NCI-H748 (cell line): ENCODE measurements around the gene HIGD1C.
"Not testable (repeated sequence)": the region's sequence is repeated elsewhere in the genome, so short reads cannot be mapped to it uniquely, and the experiment has no call there.

Source experiments
- DNase-seq: peaks from one replicate; lab custom pipeline; 2025; ENCODE audit not compliant: unreplicated experiment; lab: John Stamatoyannopoulos, UW

HIGD1C gene

DNA sequence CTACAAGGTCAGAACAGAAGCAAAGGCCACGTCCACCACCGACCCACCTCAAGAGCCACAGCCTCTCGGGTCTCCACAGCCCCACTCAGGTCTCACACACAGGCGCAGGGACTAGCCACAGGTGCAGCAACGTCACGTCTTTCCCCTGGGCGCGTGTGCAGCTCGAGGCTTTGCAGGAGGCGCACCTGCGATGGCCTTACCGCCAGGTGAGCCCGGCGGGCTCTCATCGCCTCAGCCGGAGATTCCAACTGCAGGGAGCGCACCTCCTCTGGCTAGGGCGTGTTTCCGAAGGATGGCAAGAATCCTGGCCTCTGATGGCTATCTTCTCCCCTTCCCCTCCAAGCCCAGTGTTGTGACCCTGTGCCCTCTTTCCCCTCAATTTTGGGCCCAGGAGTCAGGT lies at the start of gene HIGD1C:
Gene HIGD1C (plus strand): TSS at position 35 of the 400 bp plus-strand sequence. CDS start 1,455 bp downstream, outside the sequence.
- no peak for DNase-seq

DNA sequence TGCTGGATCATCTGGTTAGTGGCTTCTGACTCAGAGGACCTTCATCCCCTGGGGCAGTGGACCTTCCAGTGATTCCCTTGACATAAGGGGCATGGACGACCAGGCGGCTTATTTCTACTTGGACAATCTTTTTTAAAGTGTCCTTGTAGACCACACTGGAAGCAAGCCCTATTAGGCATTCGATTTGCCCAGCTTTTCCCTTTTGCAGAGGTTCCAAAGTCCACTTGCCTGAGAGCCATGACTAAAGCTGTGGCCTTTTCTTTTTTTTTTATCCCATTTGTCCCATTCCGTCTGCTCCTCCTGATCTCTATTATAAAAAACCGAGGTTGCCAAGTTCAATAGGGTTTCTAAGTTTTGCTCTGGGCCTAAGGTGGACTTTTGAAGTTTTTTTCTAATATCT lies 43.9 kb upstream of the HIGD1C start:
- not testable (repeated sequence) for DNase-seq

DNA sequence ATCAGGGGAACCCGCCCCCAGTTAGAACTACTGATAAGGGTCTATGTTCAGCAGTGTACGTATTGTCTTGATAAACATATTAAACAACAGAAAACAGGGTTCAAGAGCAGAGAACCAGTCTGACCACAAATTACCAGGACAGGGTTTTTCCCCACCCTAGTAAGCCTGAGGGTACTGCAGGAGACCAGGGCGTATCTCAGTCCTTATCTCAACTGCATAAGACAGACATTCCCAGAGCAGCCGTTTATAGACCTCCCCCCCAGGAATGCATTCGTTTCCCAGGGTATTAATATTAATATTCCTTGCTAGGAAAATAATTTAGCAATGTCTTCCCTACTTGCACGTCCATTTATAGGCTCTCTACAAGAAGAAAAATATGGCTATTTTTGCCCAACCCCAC lies 40.0 kb upstream of the HIGD1C start:
- DNase-seq = not testable (repeated sequence)

DNA sequence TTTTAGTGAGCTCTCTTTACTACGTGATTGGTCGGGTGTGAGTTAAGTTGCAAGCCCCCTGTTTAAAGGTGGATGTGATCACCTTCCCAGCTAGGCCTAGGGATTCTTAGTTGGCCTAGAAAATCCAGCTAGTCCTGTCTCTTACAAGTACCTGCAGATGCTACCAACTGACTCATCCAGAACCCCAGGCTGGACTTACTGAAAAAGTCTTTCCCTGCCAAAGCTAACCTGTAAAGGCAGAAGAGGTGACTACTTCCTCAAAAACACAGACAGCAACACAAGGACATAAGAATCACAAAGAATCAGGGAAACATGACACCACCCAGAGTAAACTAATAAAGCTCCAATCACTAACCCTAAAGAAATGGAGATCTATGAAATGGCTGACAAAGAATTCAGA lies 39.1 kb upstream of the HIGD1C start:
- DNase-seq = no peak

DNA sequence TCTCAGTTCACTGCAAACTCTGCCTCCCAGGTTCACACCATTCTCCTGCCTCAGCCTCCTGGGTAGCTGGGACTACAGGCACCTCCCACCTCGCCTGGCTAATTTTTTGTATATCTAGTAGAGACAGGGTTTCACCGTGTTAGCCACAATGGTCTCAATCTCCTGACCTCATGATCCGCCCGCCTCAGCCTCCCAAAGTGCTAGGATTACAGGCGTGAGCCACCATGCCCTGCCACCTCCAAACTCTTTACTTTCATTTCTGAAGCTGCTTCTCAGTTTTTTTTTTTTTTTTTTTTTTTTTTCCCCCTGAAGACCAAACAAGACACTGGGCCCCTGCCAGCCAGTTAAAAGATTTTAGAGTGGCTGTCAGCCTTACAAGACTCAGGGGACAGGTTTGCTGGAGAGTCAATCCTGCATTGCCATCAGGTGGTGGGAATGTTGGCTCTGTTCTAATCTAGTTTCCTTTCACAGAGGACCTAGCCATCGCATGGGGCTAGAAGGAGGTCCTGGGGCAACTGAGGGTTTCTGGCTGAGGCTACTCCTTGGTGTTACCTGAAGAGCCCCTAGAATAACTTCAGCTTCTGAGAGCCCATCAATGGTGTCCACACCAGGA lies 37.4 kb upstream of the HIGD1C start:
- no peak for DNase-seq

DNA sequence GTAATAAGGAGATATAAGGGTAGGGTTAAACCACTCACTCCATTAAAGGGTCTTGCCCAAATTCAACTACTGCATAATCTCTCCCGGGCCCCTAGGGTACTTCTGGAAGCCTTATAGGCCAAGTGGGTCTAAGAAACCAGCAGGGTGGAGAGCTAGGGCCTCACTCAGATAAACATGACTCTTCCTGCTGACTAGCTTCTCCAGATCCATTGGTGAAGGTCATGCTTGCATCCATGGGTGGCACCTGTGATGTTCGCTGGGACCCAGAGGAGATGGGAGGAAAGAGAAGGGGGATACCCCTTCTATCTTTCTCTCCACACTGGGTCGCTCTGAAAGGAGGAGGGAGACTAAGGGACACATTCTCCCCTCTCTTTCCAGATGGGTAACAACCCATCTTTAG lies 36.1 kb upstream of the HIGD1C start:
- DNase-seq = no peak

DNA sequence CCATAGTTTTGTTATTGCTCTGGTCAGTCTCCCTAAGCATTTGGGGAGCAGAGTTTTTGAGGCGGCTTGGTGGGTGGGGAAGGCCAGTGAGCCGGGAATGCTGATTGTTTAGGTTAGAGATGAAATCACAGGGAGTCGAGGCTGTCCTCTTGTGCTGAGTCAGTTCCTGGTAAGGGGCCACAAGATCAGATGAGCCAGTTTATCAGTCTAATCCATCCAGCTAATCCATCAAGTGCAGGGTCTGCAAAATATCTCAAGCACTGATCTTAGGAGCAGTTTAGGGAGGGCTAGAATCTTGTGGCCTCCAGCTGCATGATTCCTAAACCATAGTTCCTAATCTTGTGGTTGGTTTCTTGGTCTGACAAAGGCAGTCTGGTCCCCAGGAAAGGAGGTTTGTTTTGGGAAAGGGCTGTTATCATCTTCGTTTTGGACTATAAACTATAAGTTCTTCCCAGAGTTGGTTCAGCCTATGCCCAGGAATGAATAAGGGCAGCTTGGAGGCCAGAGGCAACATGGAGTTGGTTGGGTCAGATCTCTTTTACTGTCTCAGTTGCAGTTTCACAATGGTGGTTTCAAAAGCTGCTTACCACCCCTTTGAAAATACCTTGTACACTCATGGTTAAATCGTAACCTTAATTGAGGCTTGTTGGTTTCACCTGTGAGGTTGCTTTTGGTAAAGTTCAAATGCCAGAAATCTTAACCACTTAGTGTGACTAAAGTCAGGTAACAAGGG lies 33.6 kb upstream of the HIGD1C start:
- DNase-seq = no peak

DNA sequence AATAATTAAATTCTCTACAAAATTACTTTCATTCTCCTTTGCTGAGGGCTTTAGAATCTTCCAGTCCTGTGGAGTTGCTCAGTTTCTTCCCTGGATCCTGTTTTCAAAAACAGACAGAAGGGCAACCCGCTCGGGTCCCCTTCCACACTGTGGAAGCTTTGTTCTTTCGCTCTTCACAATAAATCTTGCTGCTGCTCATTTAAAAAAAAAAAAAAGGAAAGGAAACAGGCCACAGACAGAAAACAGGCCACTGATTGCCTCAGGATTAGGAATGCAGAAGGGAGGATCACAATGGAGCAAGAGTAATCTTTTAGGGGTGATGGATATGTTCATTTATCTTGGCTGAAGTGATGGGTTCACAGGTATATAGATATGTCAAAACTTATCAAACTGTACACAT lies 29.5 kb upstream of the HIGD1C start:
- no peak for DNase-seq

DNA sequence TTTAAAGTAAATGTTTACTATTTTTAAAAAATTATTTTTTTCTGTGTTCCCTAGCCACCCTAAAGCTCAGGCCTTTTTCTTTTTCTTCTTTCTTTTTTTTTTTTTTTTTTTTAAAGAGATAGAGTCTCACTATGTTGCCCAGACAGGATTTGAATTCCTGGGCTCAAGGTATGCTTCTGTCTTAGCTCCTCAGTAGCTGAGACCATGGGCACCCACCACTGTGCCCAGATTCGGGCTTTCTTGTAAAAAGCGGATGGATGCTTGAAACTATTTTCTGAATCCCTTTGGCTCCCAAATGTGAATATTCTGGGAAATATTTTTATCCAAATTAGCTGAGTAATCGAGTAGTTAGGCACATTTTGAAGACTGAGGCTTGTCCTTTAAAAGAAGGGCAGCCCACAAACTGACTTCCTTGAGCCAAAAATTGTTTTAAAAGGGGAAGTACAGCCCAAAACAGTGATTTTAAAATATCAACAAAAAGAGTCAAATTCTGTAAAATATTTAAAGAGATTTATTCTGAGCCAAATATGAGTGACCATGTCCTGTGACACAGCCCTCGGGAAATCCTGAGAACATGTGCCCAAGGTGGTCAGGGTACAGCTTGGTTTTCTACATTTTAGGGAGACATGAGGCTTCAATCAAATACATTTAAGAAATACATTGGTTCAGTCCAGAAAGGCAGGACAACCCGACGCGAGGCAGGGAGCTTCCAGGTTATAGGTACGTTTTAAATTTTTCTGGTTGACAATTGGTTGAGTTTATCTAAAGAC lies 28.8 kb upstream of the HIGD1C start:
- DNase-seq = no peak

DNA sequence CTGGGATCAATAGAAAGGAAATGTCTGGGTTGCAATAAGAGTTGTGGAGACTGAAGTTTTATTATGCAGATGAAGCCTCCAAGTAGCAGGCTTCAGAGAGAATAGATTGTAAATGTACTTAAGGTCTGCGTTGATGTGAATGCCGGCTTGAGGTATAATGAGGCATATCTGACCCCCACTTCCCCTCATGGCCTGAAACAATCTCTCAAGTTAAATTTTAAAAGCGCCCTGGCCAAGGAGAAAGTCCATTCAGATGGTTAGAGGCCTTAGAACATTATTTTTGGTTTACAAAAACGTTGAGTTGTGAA lies 28.3 kb upstream of the HIGD1C start:
- DNase-seq = no peak

DNA sequence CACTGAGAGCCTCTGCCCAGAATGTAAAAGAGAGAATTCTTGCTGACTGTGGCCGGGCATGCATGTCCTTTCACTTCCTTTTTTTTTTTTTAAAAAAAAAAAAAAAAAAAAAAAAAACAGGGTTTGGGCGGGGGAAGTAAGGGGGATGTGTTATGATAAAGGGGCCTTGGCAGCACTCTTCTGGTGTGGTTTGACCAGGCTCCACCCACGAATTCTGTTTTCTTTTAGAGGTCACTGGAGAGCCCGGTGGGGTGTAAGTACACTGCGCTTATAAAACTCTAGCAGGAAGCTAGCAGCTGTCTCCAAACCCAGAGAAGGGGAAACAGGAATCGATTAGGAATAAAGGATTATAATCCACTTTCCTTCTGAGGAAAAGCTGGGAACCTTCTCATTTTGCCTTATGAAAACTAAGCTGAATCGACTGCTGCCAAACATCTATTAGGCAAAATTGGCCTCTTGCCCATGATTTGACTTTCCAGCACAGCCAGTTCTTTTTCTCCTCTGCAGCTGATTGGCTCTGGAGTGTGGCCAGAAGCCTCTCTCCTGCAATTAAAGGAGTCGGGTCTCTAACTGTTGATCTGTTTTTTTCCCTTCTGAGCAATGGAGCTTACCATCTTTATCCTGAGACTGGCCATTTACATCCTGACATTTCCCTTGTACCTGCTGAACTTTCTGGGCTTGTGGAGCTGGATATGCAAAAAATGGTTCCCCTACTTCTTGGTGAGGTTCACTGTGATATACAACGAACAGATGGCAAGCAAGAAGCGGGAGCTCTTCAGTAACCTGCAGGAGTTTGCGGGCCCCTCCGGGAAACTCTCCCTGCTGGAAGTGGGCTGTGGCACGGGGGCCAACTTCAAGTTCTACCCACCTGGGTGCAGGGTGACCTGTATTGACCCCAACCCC lies 27.7 kb upstream of the HIGD1C start:
- peak; percentile 93 for DNase-seq

DNA sequence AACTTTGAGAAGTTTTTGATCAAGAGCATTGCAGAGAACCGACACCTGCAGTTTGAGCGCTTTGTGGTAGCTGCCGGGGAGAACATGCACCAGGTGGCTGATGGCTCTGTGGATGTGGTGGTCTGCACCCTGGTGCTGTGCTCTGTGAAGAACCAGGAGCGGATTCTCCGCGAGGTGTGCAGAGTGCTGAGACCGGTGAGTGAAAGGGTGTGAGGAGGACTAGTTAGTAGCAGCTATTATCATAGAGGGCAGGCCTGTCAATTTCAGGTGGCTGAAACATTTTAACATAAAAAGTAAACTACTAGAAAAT lies 27.0 kb upstream of the HIGD1C start:
- DNase-seq = peak; percentile 77

DNA sequence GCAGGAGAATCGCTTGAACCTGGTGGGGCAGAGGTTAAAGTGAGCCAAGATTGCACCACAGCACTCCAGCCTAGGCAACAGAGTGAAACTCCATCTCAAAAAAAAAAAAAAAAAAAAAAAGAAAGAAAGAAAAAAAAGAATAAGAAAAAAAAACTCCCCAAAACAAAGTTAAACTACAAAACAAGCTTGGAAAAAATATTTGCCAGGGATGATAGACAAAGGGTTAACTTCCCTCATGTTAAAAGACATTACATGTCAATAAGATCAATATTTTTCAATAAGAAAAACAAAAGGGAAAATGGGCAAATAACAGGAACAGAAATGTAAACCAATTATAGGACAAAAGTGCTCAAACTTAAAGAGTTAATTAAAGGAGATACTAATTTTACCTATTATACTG lies 26.4 kb upstream of the HIGD1C start:
- DNase-seq = no peak

DNA sequence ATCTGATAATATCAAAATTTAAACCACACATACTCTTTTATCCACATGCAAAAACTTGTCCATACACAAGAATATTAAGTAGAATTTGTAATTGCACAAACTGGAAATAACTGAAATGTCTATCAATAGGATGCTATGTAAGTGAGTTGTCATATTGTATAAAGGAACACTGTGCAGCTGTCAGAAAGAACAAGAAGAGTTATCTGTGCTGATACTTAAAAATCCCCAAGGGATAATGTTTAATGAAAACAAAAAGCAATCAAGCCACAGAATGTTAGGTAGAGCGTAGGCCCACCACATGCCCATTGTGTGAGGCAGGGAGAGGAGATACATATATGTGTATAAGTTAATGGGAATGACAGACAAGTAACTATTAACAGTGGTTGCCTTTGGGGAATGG lies 25.9 kb upstream of the HIGD1C start:
- peak; percentile 6 for DNase-seq

DNA sequence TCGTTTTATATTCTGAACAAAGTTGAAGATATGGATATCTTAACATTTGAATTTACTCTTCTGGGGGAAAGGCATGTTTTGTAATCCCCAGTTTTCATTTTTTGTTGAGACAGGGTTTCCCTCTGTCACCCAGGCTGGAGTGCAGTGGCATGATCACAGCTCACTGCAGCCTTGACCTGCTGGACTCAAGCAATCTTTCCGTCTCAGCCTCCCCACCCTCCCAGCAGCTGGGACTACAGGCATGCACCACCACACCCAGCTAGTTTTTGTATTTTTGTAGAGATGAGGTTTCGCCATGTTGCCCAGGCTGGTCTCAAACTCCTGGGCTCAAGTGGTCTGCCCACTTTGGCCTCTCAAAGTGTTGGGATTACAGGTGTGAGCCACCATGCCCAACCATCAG lies 25.4 kb upstream of the HIGD1C start:
- not testable (repeated sequence) for DNase-seq

DNA sequence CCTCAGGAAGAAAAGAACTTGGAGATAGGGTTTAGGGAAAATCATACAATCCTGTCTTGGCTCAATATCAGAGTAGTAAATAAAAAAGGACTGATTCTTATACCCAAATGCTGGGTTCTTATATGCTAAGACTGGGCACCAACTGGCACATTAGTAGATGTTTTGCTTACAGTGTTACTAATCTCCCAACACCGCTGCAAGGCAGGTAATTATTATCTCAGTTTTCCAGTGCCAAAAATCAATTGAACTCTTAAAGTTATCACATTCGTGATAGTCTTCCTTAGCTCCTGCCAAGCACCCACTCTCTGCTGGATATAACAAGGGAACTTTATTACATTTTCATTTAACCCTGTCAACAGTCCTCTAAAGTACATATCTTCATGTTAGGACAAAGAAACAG lies 25.0 kb upstream of the HIGD1C start:
- DNase-seq = no peak

DNA sequence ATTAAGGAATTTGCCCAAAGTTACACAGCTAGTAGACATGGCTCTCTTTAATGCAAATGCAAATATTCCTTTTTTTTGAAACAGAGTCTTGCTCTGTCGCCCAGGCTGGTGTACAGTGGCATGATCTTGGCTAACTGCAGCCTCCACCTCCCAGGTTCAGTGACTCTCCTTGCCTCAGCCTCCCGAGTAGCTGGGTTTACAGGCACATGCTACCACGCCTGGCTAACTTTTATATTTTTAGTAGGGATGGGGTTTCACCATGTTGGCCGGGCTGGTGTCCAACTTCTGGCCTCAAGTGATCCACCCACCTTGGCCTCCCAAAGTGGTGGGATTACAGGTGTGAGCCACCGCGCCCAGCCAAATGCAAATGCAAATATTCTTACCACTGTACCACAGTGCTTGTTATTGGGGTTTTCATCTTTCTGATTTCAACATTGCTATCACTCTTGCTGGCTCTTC lies 24.5 kb upstream of the HIGD1C start:
- DNase-seq = no peak

DNA sequence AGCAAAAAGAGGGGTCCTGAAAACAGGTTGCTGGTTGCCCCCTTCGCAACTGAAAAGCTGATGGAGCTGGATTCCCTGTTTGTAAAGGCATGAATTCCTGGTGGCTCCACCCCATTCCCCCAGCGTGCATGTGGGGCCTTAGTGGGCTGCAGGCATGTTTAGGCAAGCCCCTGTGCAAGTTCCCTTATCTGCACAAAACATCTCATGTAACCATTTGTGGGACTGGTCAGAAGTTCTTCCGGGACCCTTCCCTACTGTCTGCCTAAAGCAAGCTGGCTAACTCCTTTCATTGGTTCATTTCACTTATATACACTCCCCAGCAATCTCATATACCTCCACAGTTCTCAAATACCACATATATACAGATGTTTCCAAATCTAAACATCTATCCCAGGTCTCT lies 24.0 kb upstream of the HIGD1C start:
- DNase-seq = no peak

DNA sequence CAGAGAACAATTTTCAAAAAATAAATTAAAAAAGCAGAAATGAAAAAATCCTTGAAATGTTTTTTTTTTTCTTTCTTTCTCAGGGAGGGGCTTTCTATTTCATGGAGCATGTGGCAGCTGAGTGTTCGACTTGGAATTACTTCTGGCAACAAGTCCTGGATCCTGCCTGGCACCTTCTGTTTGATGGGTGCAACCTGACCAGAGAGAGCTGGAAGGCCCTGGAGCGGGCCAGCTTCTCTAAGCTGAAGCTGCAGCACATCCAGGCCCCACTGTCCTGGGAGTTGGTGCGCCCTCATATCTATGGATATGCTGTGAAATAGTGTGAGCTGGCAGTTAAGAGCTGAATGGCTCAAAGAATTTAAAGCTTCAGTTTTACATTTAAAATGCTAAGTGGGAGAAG lies 22.5 kb upstream of the HIGD1C start:
- no peak for DNase-seq

DNA sequence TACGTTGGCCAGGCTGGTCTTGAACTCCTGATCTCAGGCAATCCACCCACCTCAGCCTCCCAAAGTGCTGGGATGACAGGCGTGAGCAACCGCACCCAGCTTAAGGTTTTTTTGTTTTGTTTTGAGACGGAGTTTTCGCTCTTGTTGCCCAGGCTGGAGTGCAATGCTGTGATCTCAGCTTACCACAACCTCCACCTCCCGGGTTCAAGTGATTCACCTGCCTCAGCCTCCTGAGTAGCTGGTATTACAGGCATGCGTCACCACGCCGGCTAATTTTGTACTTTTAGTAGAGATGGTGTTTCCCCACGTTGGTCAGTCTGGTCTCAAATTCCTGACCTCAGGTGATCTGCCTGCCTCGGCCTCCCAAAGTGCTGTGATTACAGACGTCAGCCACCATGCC lies 21.9 kb upstream of the HIGD1C start:
- not testable (repeated sequence) for DNase-seq

DNA sequence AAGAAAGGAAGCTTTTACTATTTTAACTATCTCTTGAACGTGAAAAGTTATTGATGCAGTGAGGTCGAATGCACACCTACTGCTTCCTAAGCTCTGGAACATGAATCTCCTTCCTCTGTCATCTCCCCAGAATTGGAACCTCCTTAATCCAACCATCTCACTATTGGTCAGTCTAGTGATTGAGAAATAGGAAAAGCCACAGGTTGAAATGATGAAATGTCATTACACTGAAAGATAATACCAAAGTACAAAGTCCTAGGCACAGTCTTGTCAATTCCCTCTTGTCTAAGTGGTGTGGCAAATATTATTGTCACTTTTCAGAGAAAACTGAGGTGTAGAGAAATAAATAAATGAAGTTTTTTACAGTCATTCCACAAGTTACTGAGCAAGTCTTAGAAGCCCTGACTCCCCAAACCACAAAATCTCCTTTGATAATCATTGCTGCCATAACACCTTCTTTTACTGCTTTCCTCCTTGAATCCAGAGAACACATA lies 19.5 kb upstream of the HIGD1C start:
- DNase-seq = no peak
